OCI-LY1 (cell line): ENCODE data around the gene FBXW11.

Experiments
- H2AFZ ChIP-seq: fragments of 200-600 bp; sonication (generic), shearing (Covaris generic); 2 replicates; pipeline ENCODE4 v1.6.0; 2014; ENCODE audit warnings: antibody characterized with exemption, mild to moderate bottlenecking, low read length
- H3F3A ChIP-seq: fragments of 200-600 bp; sonication (generic), shearing (Covaris generic); 2 replicates; pipeline ENCODE4 v1.6.0; 2014; ENCODE audit warnings: mild to moderate bottlenecking, antibody characterized with exemption, low read length, moderate library complexity; ENCODE audit not compliant: insufficient read depth
- H3K27ac ChIP-seq: fragments of 200-600 bp; sonication (generic); 2 replicates; pipeline ENCODE4 v1.5.1; 2014; ENCODE audit warnings: low read length, mixed run types, mild to moderate bottlenecking, low read depth; ENCODE audit not compliant: poor library complexity, severe bottlenecking
- H3K27me3 ChIP-seq: fragments of 200-600 bp; sonication (generic); 2 replicates; pipeline ENCODE4 v1.6.0; 2014; ENCODE audit warnings: antibody characterized with exemption, mild to moderate bottlenecking, low read length, moderate library complexity; ENCODE audit not compliant: insufficient read depth
- H3K36me3 ChIP-seq: fragments of 200-600 bp; sonication (generic); 2 replicates; pipeline ENCODE4 v1.6.1; 2014; ENCODE audit warnings: mild to moderate bottlenecking, antibody characterized with exemption, low read length, moderate library complexity, mixed read lengths; ENCODE audit not compliant: insufficient read depth
- H3K4me1 ChIP-seq: fragments of 200-600 bp; sonication (generic); 2 replicates; pipeline ENCODE4 v1.5.1; 2014; ENCODE audit warnings: mild to moderate bottlenecking, low read length, moderate library complexity; ENCODE audit not compliant: insufficient read depth, severe bottlenecking
- H3K4me2 ChIP-seq: fragments of 200-600 bp; sonication (generic), shearing (Covaris generic); 2 replicates; pipeline ENCODE4 v1.6.1; 2014; ENCODE audit warnings: low read length
- H3K4me3 ChIP-seq: fragments of 200-600 bp; sonication (generic); 2 replicates; pipeline ENCODE4 v1.5.1; 2014; ENCODE audit warnings: low read length, low read depth, mild to moderate bottlenecking, mixed read lengths; ENCODE audit not compliant: poor library complexity, severe bottlenecking
- H3K79me2 ChIP-seq: fragments of 200-600 bp; shearing (Covaris generic); 2 replicates; pipeline ENCODE4 v1.6.1; 2016; ENCODE audit warnings: mixed run types, low read length, mixed read lengths; ENCODE audit not compliant: insufficient read depth
- H3K9ac ChIP-seq: fragments of 200-600 bp; sonication (generic), shearing (Covaris generic); 2 replicates; pipeline ENCODE4 v1.6.1; 2014; ENCODE audit warnings: mild to moderate bottlenecking, low read length, mixed read lengths
- H3K9me2 ChIP-seq: fragments of 200-600 bp; sonication (generic), shearing (Covaris generic); 2 replicates; pipeline ENCODE4 v1.6.1; 2014; ENCODE audit warnings: low read depth, mild to moderate bottlenecking, low read length, mixed read lengths
- H3K9me3 ChIP-seq: fragments of 200-600 bp; shearing (Covaris generic); 2 replicates; pipeline ENCODE4 v1.6.1; 2014; ENCODE audit warnings: low read length, mixed read lengths
- H4K20me1 ChIP-seq: fragments of 200-600 bp; sonication (generic), shearing (Covaris generic); 2 replicates; pipeline ENCODE4 v1.6.0; 2016; ENCODE audit warnings: mild to moderate bottlenecking, low read length; ENCODE audit not compliant: insufficient read depth
- CTCF ChIP-seq: fragments of 200-600 bp; sonication (generic), shearing (Covaris generic); IDR thresholded peaks from 2 replicates; pipeline ENCODE4 v1.5.1; 2017; ENCODE audit warnings: mild to moderate bottlenecking, antibody characterized with exemption, low read length, moderate library complexity, mixed read lengths
- EZH2 ChIP-seq: fragments of 200-600 bp; sonication (generic), shearing (Covaris generic); IDR thresholded peaks from 2 replicates; pipeline ENCODE4 v1.8.0; 2017; ENCODE audit warnings: borderline replicate concordance, mixed run types, mild to moderate bottlenecking, antibody characterized with exemption, low read length, moderate library complexity, mixed read lengths

Gene FBXW11

GRCh38 chr5:171840711-171841522 lies 165.5 kb downstream of the FBXW11 start:
- no peak overlapping the region for H3K4me3 ChIP-seq

GRCh38 chr5:171840066-171840465 lies 166.4 kb downstream of the FBXW11 start:
- Histone ChIP-seq H3K9me2 (no peaks in the 10 kb centered on the region), H3K36me3 (no peaks in the 10 kb centered on the region), H3K9me3 (no peaks in the 10 kb centered on the region), H2AFZ (no peak overlapping the region), H4K20me1 (no peaks in the 10 kb centered on the region), H3K27ac (no peak overlapping the region), H3K27me3 (no peaks in the 10 kb centered on the region), H3K4me3 (no peak overlapping the region), H3F3A (no peaks in the 10 kb centered on the region), H3K9ac (no peak overlapping the region), H3K4me2 (no peak overlapping the region), H3K4me1 (no peaks in the 10 kb centered on the region), H3K79me2 (no peaks in the 10 kb centered on the region)
- TF ChIP-seq CTCF, result no peak
- no peak for TF ChIP-seq EZH2

More at GRCh38 chr5:171840711-171841522, 165.5 kb downstream of the FBXW11 start:
- H3K9me2 ChIP-seq, result no peaks in the 10 kb centered on the region
- H3F3A ChIP-seq, result no peaks in the 10 kb centered on the region
- H3K9ac ChIP-seq, result no peak overlapping the region
- H3K36me3 ChIP-seq, result no peaks in the 10 kb centered on the region
- no peaks in the 10 kb centered on the region for H3K79me2 ChIP-seq
- no peak overlapping the region for H3K4me2 ChIP-seq
- H3K27ac ChIP-seq, result no peak overlapping the region
- H4K20me1 ChIP-seq, result no peaks in the 10 kb centered on the region
- H3K27me3 ChIP-seq, result no peaks in the 10 kb centered on the region
- TF ChIP-seq EZH2 (no peak), CTCF (no peak)
- H3K9me3 ChIP-seq, result no peaks in the 10 kb centered on the region
- H2AFZ ChIP-seq, result no peak overlapping the region
- no peaks in the 10 kb centered on the region for H3K4me1 ChIP-seq

GRCh38 chr5:171839112-171839511 lies 167.3 kb downstream of the FBXW11 start:
- H3K27ac ChIP-seq, result no peak overlapping the region
- H3K9me2 ChIP-seq, result no peaks in the 10 kb centered on the region
- H3K9ac ChIP-seq, result no peak overlapping the region
- no peaks in the 10 kb centered on the region for H3K36me3 ChIP-seq
- no peaks in the 10 kb centered on the region for H3K9me3 ChIP-seq
- no peaks in the 10 kb centered on the region for H4K20me1 ChIP-seq
- H3K4me1 ChIP-seq, result no peaks in the 10 kb centered on the region
- no peak for TF ChIP-seq CTCF
- TF ChIP-seq EZH2, result no peak
- H3K79me2 ChIP-seq, result no peaks in the 10 kb centered on the region
- no peaks in the 10 kb centered on the region for H3F3A ChIP-seq
- no peak overlapping the region for H3K4me3 ChIP-seq
- H3K27me3 ChIP-seq, result no peaks in the 10 kb centered on the region
- no peak overlapping the region for H3K4me2 ChIP-seq
- no peak overlapping the region for H2AFZ ChIP-seq
